B cell (primary cell): Measurements from ENCODE around the gene TBCD.

Source experiments
- EZH2 ChIP-seq: IDR thresholded peaks from 2 replicates; pipeline ENCODE4 v1.6.1; 2012; ENCODE audit warnings: borderline replicate concordance, low read depth, mild to moderate bottlenecking, moderate library complexity, low read length; ENCODE audit not compliant: insufficient read depth, poor library complexity, severe bottlenecking
- TF ChIP-seq, protein P1 (sequence below): fragments of 200-600 bp; IDR thresholded peaks from one replicate; pipeline ENCODE4 v1.8.0; 2022; ENCODE audit warnings: antibody characterized with exemption, mild to moderate bottlenecking

DNA sequence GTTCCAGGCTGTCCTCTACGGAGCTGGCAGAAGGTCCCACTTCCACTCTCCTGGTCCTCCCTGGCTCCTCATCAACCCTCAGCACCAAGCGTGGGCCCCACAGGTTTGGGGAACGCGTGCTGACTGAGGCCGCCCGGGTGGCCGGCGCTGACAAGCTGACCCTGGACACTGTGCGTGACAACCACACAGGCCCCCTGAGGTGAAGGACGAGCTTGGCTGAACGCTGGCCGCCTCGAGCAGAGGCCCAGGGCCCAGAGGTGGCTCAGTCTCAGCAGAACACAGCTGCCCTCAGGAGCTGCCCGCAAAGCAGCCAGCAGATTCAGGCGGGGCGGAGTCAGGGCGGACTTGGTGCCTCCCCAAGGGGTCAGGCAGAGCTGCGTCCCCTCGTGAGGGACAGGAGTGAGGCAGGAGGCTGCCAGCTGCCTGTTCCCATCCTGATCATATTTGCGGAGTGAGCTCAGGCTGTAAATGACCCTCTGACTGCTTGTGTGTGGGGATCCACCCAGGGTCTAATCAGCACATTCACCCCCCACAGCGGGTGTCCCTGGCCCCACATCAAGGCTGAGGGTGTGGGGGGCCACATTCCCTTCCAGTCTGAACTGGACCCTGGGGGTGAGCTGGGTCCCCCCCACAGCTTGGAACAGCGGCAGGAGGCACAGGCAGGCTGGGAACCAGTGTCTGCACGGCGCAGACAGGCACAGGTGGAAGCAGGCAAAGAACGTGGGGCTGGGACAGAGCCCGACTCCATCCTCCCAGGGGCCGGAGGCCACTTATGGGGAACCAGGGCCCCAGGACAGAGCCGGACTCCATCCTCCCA is 222.5 kb downstream of the TBCD start:
- TF ChIP-seq, protein P1, sequence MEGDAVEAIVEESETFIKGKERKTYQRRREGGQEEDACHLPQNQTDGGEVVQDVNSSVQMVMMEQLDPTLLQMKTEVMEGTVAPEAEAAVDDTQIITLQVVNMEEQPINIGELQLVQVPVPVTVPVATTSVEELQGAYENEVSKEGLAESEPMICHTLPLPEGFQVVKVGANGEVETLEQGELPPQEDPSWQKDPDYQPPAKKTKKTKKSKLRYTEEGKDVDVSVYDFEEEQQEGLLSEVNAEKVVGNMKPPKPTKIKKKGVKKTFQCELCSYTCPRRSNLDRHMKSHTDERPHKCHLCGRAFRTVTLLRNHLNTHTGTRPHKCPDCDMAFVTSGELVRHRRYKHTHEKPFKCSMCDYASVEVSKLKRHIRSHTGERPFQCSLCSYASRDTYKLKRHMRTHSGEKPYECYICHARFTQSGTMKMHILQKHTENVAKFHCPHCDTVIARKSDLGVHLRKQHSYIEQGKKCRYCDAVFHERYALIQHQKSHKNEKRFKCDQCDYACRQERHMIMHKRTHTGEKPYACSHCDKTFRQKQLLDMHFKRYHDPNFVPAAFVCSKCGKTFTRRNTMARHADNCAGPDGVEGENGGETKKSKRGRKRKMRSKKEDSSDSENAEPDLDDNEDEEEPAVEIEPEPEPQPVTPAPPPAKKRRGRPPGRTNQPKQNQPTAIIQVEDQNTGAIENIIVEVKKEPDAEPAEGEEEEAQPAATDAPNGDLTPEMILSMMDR: no peak
- TF ChIP-seq EZH2: no peak
